WERI-Rb-1 (cell line): ENCODE measurements around the gene PEAK1.

Experiments
- DNase-seq: peaks from one replicate; pipeline ENCODE4 v3.0.0-alpha.2; 2020
- H3K27ac ChIP-seq: fragments of 250-450 bp; sonication (Bioruptor Pico); 2 replicates; pipeline ENCODE4 v1.5.1; 2020; ENCODE audit warnings: mild to moderate bottlenecking, moderate library complexity
- H3K27me3 ChIP-seq: fragments of 250-450 bp; sonication (Bioruptor Pico); 2 replicates; pipeline ENCODE4 v1.5.1; 2021; ENCODE audit warnings: mild to moderate bottlenecking, low read depth, moderate library complexity; ENCODE audit not compliant: insufficient read depth, severe bottlenecking
- H3K36me3 ChIP-seq: fragments of 250-450 bp; sonication (Bioruptor Pico); 2 replicates; pipeline ENCODE4 v1.5.1; 2020; ENCODE audit warnings: mild to moderate bottlenecking, moderate library complexity
- H3K4me3 ChIP-seq: 2 replicates; pipeline ENCODE4 v1.5.1; 2011; ENCODE audit warnings: low read depth, mild to moderate bottlenecking, control low read depth, low read length
- H3K9me3 ChIP-seq: fragments of 250-450 bp; sonication (Bioruptor Pico); 2 replicates; pipeline ENCODE4 v1.5.1; 2021; ENCODE audit warnings: mild to moderate bottlenecking, moderate library complexity; ENCODE audit not compliant: severe bottlenecking
- TF ChIP-seq, protein P1 (sequence below): IDR thresholded peaks from 2 replicates; pipeline ENCODE4 v1.5.1; 2011; ENCODE audit warnings: low read depth, mild to moderate bottlenecking, control low read depth, inconsistent platforms, low read length

PEAK1 gene

DNA sequence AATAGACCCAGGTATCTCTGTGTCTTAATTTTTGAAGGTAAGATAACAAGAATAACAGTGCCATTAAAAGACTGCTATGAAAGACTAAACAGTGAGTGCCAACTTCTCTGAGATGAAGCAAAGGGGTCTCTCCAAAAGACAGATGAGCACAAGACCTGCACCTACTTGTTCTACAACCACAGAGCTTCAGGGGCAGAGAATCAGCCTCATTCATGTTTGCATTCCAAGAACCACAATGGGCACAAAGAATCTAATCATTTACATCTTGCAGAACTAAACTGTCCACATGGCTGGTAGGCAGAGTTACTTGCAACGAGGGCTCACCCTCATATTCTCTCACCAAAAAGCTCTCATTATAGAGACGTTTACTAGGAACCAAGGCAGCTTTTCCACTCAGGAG lies 83.9 kb downstream of the PEAK1 start:
- H3K9me3 ChIP-seq = peaks cover under 1% of the 10 kb centered on the region
- no peak for DNase-seq
- no peak overlapping the region for H3K27ac ChIP-seq
- H3K4me3 ChIP-seq = no peak overlapping the region
- TF ChIP-seq, protein P1, sequence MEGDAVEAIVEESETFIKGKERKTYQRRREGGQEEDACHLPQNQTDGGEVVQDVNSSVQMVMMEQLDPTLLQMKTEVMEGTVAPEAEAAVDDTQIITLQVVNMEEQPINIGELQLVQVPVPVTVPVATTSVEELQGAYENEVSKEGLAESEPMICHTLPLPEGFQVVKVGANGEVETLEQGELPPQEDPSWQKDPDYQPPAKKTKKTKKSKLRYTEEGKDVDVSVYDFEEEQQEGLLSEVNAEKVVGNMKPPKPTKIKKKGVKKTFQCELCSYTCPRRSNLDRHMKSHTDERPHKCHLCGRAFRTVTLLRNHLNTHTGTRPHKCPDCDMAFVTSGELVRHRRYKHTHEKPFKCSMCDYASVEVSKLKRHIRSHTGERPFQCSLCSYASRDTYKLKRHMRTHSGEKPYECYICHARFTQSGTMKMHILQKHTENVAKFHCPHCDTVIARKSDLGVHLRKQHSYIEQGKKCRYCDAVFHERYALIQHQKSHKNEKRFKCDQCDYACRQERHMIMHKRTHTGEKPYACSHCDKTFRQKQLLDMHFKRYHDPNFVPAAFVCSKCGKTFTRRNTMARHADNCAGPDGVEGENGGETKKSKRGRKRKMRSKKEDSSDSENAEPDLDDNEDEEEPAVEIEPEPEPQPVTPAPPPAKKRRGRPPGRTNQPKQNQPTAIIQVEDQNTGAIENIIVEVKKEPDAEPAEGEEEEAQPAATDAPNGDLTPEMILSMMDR = no peak
- no peaks in the 10 kb centered on the region for H3K36me3 ChIP-seq
- no peaks in the 10 kb centered on the region for H3K27me3 ChIP-seq

DNA sequence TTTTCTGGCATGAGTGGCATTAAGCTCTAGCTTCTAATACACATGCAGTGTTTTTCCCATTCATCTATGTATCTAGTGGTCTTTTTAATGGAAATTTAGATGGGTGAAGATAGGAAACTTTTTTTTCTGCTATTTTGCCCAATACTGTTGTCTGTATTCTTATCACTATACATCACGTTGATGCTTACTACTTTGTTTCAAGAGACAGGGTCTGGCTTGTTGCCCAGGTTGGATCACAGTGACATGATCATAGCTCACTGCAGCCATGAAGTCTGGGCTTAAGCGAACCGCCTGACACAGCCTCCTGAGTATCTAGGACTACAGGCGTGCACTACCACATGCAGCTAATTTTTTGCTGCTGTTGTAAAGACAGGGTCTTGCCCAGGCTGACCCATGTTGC lies 84.6 kb downstream of the PEAK1 start:
- no peaks in the 10 kb centered on the region for H3K9me3 ChIP-seq
- H3K27ac ChIP-seq = no peak overlapping the region
- DNase-seq = no peak
- no peaks in the 10 kb centered on the region for H3K27me3 ChIP-seq
- no peaks in the 10 kb centered on the region for H3K36me3 ChIP-seq
- H3K4me3 ChIP-seq = no peak overlapping the region
- TF ChIP-seq, protein P1 = no peak

DNA sequence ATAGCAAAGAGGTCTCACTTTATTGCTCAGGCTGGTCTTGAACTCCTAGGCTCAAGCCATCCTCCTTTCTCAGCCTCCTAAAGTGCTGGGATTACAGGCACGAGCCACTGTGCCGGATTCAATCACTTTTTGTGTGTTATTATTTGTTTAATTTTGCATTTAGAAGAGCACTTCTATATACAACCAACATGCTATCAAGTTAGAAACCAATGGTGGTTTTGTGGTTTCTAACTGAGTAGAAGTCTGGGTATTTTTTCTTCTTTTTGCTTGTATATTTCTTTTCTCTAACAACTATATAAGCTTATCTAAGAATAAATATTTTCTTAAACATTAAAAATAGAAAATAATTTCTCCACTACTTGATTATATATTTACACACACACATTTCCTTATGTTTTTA lies 86.7 kb downstream of the PEAK1 start:
- no peaks in the 10 kb centered on the region for H3K36me3 ChIP-seq
- H3K4me3 ChIP-seq = no peak overlapping the region
- TF ChIP-seq, protein P1 = no peak
- H3K9me3 ChIP-seq = no peaks in the 10 kb centered on the region
- DNase-seq = no peak
- no peak overlapping the region for H3K27ac ChIP-seq
- H3K27me3 ChIP-seq = no peaks in the 10 kb centered on the region

DNA sequence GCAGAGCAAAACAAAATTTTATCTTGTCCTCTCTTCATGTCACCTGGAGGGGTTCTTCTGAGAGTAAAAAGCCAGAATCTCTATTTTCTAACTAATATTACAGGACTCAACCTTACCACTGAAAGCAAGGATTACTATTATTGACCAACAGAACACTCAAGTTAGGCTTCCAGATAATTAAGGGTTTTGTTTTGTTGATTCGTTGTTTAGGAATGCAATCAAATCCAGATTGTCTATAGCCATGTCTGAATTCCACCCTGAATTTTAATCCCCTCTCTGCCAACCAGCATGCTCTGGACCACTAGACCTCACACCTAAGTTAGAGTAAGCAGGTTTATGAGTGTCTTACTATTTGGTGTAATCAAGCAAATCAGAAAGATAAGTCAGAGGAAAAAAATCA lies 90.7 kb downstream of the PEAK1 start:
- Histone ChIP-seq H3K27me3 (no peaks in the 10 kb centered on the region), H3K4me3 (no peak overlapping the region), H3K36me3 (no peaks in the 10 kb centered on the region), H3K27ac (no peak overlapping the region), H3K9me3 (no peaks in the 10 kb centered on the region)
- TF ChIP-seq, protein P1 = no peak
- no peak for DNase-seq

DNA sequence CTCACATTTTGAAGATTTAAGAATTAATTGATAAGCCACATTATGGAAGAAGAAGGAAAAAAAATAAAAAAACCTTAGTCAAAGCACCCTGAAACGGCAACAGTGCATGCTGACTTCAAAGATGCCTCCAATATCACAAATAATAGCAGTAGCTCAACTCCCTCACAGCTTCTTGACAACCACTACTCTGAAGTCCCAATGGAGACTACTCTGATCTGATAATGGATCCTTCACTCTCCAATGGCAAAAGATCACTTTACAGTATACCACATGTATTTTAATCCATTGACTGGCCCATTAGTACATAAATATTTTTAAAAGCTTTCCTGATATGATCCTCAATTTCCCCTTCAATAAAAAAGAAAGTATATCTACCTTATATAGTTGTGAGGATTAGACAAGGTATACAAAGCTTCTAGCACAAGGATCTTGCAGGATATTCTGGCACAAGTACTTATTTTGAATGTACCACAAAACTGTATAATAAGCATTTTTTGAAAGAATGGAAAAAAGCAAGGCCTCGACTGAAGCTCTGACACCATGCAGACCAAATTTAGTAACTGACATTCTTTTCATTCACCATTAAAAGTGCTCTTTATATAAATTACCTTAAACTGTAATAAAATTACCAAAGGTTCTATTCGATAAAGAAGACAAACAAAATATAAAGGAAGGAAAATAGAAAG lies 91.9 kb downstream of the PEAK1 start:
- TF ChIP-seq, protein P1 = no peak
- Histone ChIP-seq H3K9me3 (no peaks in the 10 kb centered on the region), H3K4me3 (no peak overlapping the region), H3K27ac (no peak overlapping the region), H3K27me3 (no peaks in the 10 kb centered on the region), H3K36me3 (no peaks in the 10 kb centered on the region)
- no peak for DNase-seq

DNA sequence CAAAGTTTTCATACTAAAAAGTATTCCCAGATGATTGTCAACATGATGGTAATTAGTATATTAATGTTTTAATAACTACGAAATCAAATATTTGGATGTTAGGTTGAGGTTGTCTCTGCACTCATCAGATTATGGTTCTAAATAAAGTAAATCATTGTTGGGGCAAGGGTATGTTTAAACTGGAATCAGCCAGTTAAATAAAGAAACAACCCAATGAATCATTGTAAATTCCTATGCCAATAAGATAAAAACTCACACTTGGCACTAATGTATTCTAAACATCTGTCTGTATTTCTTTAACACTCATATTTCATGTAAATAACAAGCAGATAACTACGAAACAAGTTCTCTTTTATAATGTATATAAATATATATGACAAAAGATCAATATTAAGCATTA lies 92.7 kb downstream of the PEAK1 start:
- H3K4me3 ChIP-seq = no peak overlapping the region
- no peaks in the 10 kb centered on the region for H3K27me3 ChIP-seq
- H3K27ac ChIP-seq = no peak overlapping the region
- H3K36me3 ChIP-seq = no peaks in the 10 kb centered on the region
- DNase-seq = no peak
- no peaks in the 10 kb centered on the region for H3K9me3 ChIP-seq
- TF ChIP-seq, protein P1 = no peak
